ENCODE data around the gene AXDND1.

AXDND1 gene

DNA sequence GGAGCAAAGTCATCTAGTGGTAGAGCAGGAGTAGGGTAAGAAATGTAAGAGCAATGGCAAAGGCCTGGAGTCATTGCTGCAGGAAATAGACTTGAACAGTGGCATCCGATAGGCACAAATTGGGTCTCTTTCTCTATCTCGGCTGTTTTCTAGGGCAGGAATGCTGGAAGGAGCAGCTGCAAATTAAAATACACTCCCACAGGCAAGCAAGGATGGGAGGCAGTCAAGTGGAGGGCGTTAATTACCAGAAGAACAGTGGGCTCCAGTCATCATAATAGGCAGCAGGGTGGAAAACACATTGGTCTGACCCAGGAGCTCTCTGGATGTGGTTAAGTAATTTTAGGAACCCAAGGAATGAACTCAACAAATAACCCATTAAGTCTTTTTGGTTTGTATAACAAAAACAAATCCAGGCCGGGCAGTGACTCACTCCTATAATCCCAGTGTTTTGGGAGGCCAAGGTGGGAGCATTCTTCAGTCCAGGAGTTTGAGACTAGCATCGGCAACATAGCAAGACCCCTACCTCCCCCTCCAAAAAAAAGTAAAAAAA lies 218.1 kb downstream of the AXDND1 start:
- H3K56ac ChIP-seq (ENCODE audit: low read length): no peak overlapping the region
- no peak overlapping the region for H2BK5ac ChIP-seq (ENCODE audit: low read length)
- no peak overlapping the region for H3K4me2 ChIP-seq (ENCODE audit: low read length)
- H3K79me1 ChIP-seq (ENCODE audit: low read length): no peaks in the 10 kb centered on the region
- no peak for DNase-seq
- no peaks in the 10 kb centered on the region for H3K27me3 ChIP-seq (ENCODE audit: insufficient read depth, low read length, poor library complexity)
- H2BK15ac ChIP-seq (replicated peaks; ENCODE audit: low read depth): no peak overlapping the region
- H3K36me3 ChIP-seq (ENCODE audit: control insufficient read depth, insufficient read depth, low read length): no peaks in the 10 kb centered on the region
- no peak overlapping the region for H3K23ac ChIP-seq (ENCODE audit: low read length)
- no peak overlapping the region for H3K27ac ChIP-seq (ENCODE audit: low read depth, low read length)
- H3K4me3 ChIP-seq (ENCODE audit: low read length): no peak overlapping the region
- no CpG with 5 or more reads among the region's 5 CpGs for WGBS (ENCODE audit: extremely low coverage, insufficient coverage, low lambda C conversion rate)
- H3K79me2 ChIP-seq (ENCODE audit: control insufficient read depth, insufficient read depth, low read length): no peaks in the 10 kb centered on the region
- no peak overlapping the region for H3K9ac ChIP-seq (ENCODE audit: low read length)
- H2AK5ac ChIP-seq (ENCODE audit: low read length): no peak overlapping the region
- no peak overlapping the region for H4K5ac ChIP-seq (ENCODE audit: low read length)
- H3K4ac ChIP-seq (ENCODE audit: low read depth, low read length): no peak overlapping the region
- no peaks in the 10 kb centered on the region for H3K4me1 ChIP-seq (ENCODE audit: control insufficient read depth, low read depth, low read length)
- H2BK120ac ChIP-seq (ENCODE audit: low read depth, low read length): no peak overlapping the region
- no peak overlapping the region for H4K8ac ChIP-seq (ENCODE audit: low read depth, low read length)
- H3K18ac ChIP-seq (ENCODE audit: low read length): no peak overlapping the region

DNA sequence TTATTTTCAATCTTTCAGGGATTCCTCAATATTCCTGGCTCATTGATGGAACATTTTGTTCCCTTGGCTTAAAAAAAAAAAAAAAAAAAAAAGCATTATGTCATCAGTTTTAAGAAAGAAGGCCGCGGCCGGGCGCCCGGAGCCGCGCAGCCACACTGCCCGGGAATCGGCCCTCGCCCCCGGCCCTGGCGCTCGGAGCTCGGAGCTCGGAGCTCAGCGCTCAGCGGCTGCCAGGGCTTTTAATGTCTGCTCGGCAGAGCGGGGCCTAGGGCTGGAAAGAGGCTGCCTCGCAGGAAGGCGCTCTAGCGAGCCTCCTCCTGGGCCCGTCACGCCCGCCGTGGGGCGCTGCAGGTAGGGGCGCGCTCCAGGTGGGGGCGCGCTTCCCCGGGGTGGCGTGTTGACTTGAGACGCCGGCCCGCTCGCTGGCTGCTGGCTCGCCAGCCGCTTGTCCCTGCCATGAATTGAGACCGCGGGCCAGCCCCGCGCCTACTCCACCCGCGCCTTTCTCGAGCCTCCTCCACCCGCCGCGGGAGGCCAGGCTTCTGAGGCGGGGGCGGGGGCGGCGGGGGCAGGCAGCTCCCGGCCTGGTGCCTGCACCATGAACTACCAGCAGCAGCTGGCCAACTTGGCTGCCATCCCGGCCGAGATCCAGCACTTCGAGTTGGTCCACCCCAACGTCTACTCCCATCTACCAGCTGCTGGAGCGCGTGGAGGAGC lies 220.5 kb downstream of the AXDND1 start:
- Histone ChIP-seq H3K79me1 (ENCODE audit: low read length) (no peaks in the 10 kb centered on the region), H3K27me3 (ENCODE audit: insufficient read depth, low read length, poor library complexity) (no peaks in the 10 kb centered on the region), H2AK5ac (ENCODE audit: low read length) (no peak overlapping the region), H3K18ac (ENCODE audit: low read length) (no peak overlapping the region), H2BK15ac (replicated peaks; ENCODE audit: low read depth) (no peak overlapping the region), H3K4me1 (ENCODE audit: control insufficient read depth, low read depth, low read length) (no peaks in the 10 kb centered on the region), H2BK5ac (ENCODE audit: low read length) (no peak overlapping the region), H3K23ac (ENCODE audit: low read length) (no peak overlapping the region), H3K27ac (ENCODE audit: low read depth, low read length) (no peak overlapping the region), H3K56ac (ENCODE audit: low read length) (peak overlapping the region; percentile 34), H3K4me3 (ENCODE audit: low read length) (no peak overlapping the region), H3K9ac (ENCODE audit: low read length) (peak overlapping the region; percentile 38), H4K5ac (ENCODE audit: low read length) (no peak overlapping the region), H3K36me3 (ENCODE audit: control insufficient read depth, insufficient read depth, low read length) (no peaks in the 10 kb centered on the region), H2BK120ac (ENCODE audit: low read depth, low read length) (no peak overlapping the region), H3K79me2 (ENCODE audit: control insufficient read depth, insufficient read depth, low read length) (no peaks in the 10 kb centered on the region), H3K4me2 (ENCODE audit: low read length) (peak overlapping the region; percentile 22), H4K8ac (ENCODE audit: low read depth, low read length) (no peak overlapping the region), H3K4ac (ENCODE audit: low read depth, low read length) (no peak overlapping the region)
- no CpG with 5 or more reads among the region's 60 CpGs for WGBS (ENCODE audit: extremely low coverage, insufficient coverage, low lambda C conversion rate)
- peak; percentile 87 for DNase-seq

DNA sequence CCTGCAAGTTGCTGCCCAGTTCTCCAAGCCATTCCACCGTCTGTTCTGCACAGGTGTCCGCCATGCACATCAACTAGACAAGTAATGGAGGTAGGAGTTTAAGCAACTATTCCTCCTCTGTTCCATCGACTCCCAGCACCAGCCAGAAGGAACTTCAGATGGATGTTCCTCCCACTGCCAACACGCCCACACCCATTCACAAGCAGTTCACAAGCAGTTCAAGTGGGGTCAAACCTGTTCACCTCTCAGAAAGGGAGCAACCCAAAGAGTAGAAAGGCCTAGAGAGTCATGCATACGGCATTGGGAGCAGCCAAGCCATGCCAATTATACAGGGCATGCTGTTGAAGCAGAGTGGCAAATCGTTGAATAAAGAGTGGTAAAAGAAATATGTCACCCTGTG lies 221.6 kb downstream of the AXDND1 start:
- H3K23ac ChIP-seq (ENCODE audit: low read length): no peak overlapping the region
- H3K4me1 ChIP-seq (ENCODE audit: control insufficient read depth, low read depth, low read length): no peaks in the 10 kb centered on the region
- H3K79me2 ChIP-seq (ENCODE audit: control insufficient read depth, insufficient read depth, low read length): no peaks in the 10 kb centered on the region
- no peaks in the 10 kb centered on the region for H3K79me1 ChIP-seq (ENCODE audit: low read length)
- H2AK5ac ChIP-seq (ENCODE audit: low read length): no peak overlapping the region
- no CpG with 5 or more reads among the region's 6 CpGs for WGBS (ENCODE audit: extremely low coverage, insufficient coverage, low lambda C conversion rate)
- H4K5ac ChIP-seq (ENCODE audit: low read length): no peak overlapping the region
- no peak for DNase-seq
- no peaks in the 10 kb centered on the region for H3K27me3 ChIP-seq (ENCODE audit: insufficient read depth, low read length, poor library complexity)
- H3K4ac ChIP-seq (ENCODE audit: low read depth, low read length): no peak overlapping the region
- H3K27ac ChIP-seq (ENCODE audit: low read depth, low read length): no peak overlapping the region
- no peak overlapping the region for H3K4me3 ChIP-seq (ENCODE audit: low read length)
- no peaks in the 10 kb centered on the region for H3K36me3 ChIP-seq (ENCODE audit: control insufficient read depth, insufficient read depth, low read length)
- H3K18ac ChIP-seq (ENCODE audit: low read length): no peak overlapping the region
- H2BK15ac ChIP-seq (replicated peaks; ENCODE audit: low read depth): no peak overlapping the region
- no peak overlapping the region for H3K9ac ChIP-seq (ENCODE audit: low read length)
- H4K8ac ChIP-seq (ENCODE audit: low read depth, low read length): no peak overlapping the region
- H2BK120ac ChIP-seq (ENCODE audit: low read depth, low read length): no peak overlapping the region
- H3K4me2 ChIP-seq (ENCODE audit: low read length): no peak overlapping the region
- no peak overlapping the region for H3K56ac ChIP-seq (ENCODE audit: low read length)
- H2BK5ac ChIP-seq (ENCODE audit: low read length): no peak overlapping the region

DNA sequence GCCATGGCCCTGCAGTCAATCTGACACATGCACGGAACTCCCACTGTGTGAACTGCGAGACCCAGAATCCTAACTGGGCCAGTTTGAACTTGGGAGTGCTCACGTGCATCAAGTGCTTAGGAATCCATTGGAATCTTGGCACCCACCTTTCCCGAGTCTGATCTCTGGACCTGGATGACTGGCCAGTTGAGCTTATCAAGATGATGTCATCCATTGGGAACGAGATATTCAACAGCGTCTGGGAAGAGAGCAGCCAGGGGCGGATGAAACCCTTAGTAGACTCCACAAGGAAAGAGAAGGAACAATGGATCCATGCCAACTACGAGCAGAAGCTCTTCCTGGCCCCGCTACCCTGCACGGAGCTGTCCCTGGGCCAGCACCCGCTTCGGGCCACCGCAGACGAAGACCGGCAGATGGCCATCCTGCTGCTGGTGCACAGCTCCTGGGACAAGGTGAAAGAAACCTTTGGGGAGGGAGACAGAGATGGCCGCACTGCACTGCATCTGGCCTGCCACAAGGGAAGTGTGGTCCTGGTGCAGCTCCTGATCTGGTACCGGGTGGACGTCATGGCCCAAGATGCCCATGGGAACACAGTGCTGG lies 222.8 kb downstream of the AXDND1 start:
- no peak overlapping the region for H4K5ac ChIP-seq (ENCODE audit: low read length)
- H3K4me1 ChIP-seq (ENCODE audit: control insufficient read depth, low read depth, low read length): no peaks in the 10 kb centered on the region
- H3K56ac ChIP-seq (ENCODE audit: low read length): no peak overlapping the region
- no peaks in the 10 kb centered on the region for H3K27me3 ChIP-seq (ENCODE audit: insufficient read depth, low read length, poor library complexity)
- H2BK120ac ChIP-seq (ENCODE audit: low read depth, low read length): no peak overlapping the region
- DNase-seq: no peak
- no peak overlapping the region for H2AK5ac ChIP-seq (ENCODE audit: low read length)
- H4K8ac ChIP-seq (ENCODE audit: low read depth, low read length): no peak overlapping the region
- H3K79me2 ChIP-seq (ENCODE audit: control insufficient read depth, insufficient read depth, low read length): no peaks in the 10 kb centered on the region
- no peak overlapping the region for H2BK15ac ChIP-seq (replicated peaks; ENCODE audit: low read depth)
- no peaks in the 10 kb centered on the region for H3K36me3 ChIP-seq (ENCODE audit: control insufficient read depth, insufficient read depth, low read length)
- no peak overlapping the region for H3K4me3 ChIP-seq (ENCODE audit: low read length)
- H3K23ac ChIP-seq (ENCODE audit: low read length): no peak overlapping the region
- no peak overlapping the region for H3K4ac ChIP-seq (ENCODE audit: low read depth, low read length)
- H3K27ac ChIP-seq (ENCODE audit: low read depth, low read length): no peak overlapping the region
- no peak overlapping the region for H3K9ac ChIP-seq (ENCODE audit: low read length)
- H3K79me1 ChIP-seq (ENCODE audit: low read length): no peaks in the 10 kb centered on the region
- no peak overlapping the region for H2BK5ac ChIP-seq (ENCODE audit: low read length)
- no peak overlapping the region for H3K18ac ChIP-seq (ENCODE audit: low read length)
- no peak overlapping the region for H3K4me2 ChIP-seq (ENCODE audit: low read length)
- WGBS (ENCODE audit: extremely low coverage, insufficient coverage, low lambda C conversion rate): no CpG with 5 or more reads among the region's 18 CpGs

DNA sequence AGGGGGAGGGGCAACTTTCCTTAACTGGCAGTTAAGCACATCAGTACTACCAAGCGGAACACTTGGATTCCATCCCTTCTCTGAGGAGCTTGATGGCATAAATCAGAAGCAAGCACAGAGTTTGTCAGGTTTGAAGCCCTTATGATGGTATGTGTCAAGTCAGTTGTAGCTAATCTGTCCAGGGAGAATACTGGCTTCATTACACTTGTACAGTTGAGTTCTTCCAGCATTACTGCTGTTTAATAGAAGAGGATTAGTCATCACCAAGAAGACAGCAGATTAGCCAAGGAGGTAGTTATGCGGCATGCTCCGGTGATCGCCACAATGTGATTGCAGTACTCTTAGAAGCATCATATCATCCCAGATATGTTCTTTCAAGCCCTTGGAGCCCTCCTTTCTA lies 223.7 kb downstream of the AXDND1 start:
- Histone ChIP-seq H3K4me2 (ENCODE audit: low read length) (no peak overlapping the region), H4K5ac (ENCODE audit: low read length) (no peak overlapping the region), H3K23ac (ENCODE audit: low read length) (no peak overlapping the region), H2AK5ac (ENCODE audit: low read length) (no peak overlapping the region), H3K27me3 (ENCODE audit: insufficient read depth, low read length, poor library complexity) (no peaks in the 10 kb centered on the region), H3K79me1 (ENCODE audit: low read length) (no peaks in the 10 kb centered on the region), H2BK120ac (ENCODE audit: low read depth, low read length) (no peak overlapping the region), H4K8ac (ENCODE audit: low read depth, low read length) (no peak overlapping the region), H2BK15ac (replicated peaks; ENCODE audit: low read depth) (no peak overlapping the region), H3K56ac (ENCODE audit: low read length) (no peak overlapping the region), H3K4me1 (ENCODE audit: control insufficient read depth, low read depth, low read length) (no peaks in the 10 kb centered on the region), H3K27ac (ENCODE audit: low read depth, low read length) (no peak overlapping the region), H3K4me3 (ENCODE audit: low read length) (no peak overlapping the region), H2BK5ac (ENCODE audit: low read length) (no peak overlapping the region), H3K79me2 (ENCODE audit: control insufficient read depth, insufficient read depth, low read length) (no peaks in the 10 kb centered on the region), H3K4ac (ENCODE audit: low read depth, low read length) (no peak overlapping the region), H3K36me3 (ENCODE audit: control insufficient read depth, insufficient read depth, low read length) (no peaks in the 10 kb centered on the region), H3K9ac (ENCODE audit: low read length) (no peak overlapping the region), H3K18ac (ENCODE audit: low read length) (no peak overlapping the region)
- no peak for DNase-seq
- no CpG with 5 or more reads among the region's 4 CpGs for WGBS (ENCODE audit: extremely low coverage, insufficient coverage, low lambda C conversion rate)

Measured in mesendoderm (in vitro differentiated cells).